H1 (cell line): ENCODE results near the gene SLC26A8. TPM values are rescaled to one million over a fixed set of nuclear protein-coding genes. Genes with fewer than 3 reads are reported as not detected.

Experiments
- CTCF ChIA-PET: fragments of 300-600 bp; sonication (Branson Sonifier 250); formaldehyde crosslinking; loops from one replicate; lab custom pipeline; 2021; ENCODE audit not compliant: partially characterized antibody; lab: Charles Lee
- POLR2A ChIA-PET: fragments of 300-600 bp; sonication (Branson Sonifier 250); formaldehyde crosslinking; loops from one replicate; lab custom pipeline; 2021; ENCODE audit warnings: inconsistent platforms; ENCODE audit not compliant: partially characterized antibody; lab: Charles Lee
- DNase-seq, 2 experiments: peaks; one replicate each; pipeline versions ENCODE4 v3.0.0 to v3.0.0-alpha.2; 2010 to 2022; ENCODE audit warnings: low spot score in 2 of 2, low read depth in 1 of 2, mixed read lengths in 1 of 2
- FAIRE-seq: peaks from 2 replicates; lab custom pipeline; 2011; peaks lifted over from hg19 to GRCh38; lab: Jason Lieb, UNC
- H2AFZ ChIP-seq: 2 replicates; pipeline ENCODE4 v1.8.1; 2012; ENCODE audit warnings: low read length, inconsistent platforms
- H2AK5ac ChIP-seq: 2 replicates; pipeline ENCODE4 v1.6.1; 2013; ENCODE audit warnings: low read depth, low read length
- H2BK120ac ChIP-seq: replicated peaks from 2 replicates; pipeline ENCODE3; 2013; ENCODE audit warnings: low read depth, low read length, inconsistent platforms
- H2BK12ac ChIP-seq: 2 replicates; pipeline ENCODE4 v1.6.1; 2013; ENCODE audit warnings: low read depth, low read length
- H2BK15ac ChIP-seq: 2 replicates; pipeline ENCODE4 v1.6.1; 2013; ENCODE audit warnings: low read length
- H2BK20ac ChIP-seq: 2 replicates; pipeline ENCODE4 v1.6.1; 2013; ENCODE audit warnings: low read length
- H2BK5ac ChIP-seq: 2 replicates; pipeline ENCODE4 v1.6.1; 2013; ENCODE audit warnings: low read depth, low read length
- H3K14ac ChIP-seq: 2 replicates; pipeline ENCODE4 v1.6.1; 2013; ENCODE audit warnings: inconsistent platforms; ENCODE audit not compliant: insufficient read length
- H3K18ac ChIP-seq: 2 replicates; pipeline ENCODE4 v1.6.1; 2013; ENCODE audit warnings: low read length; ENCODE audit errors: extremely low read depth
- H3K23ac ChIP-seq: 2 replicates; pipeline ENCODE4 v1.6.1; 2013; ENCODE audit warnings: inconsistent platforms; ENCODE audit not compliant: insufficient read length
- H3K23me2 ChIP-seq: 2 replicates; pipeline ENCODE4 v1.6.1; 2013; ENCODE audit warnings: low read depth, low read length
- H3K27ac ChIP-seq: 2 replicates; pipeline ENCODE4 v1.6.1; 2011; ENCODE audit warnings: low read depth, low read length, inconsistent platforms
- H3K27me3 ChIP-seq, 4 experiments: replicated peaks in 1 of 4; 1 replicate in 1 of 4; 2 replicates in 3 of 4; pipeline versions ENCODE4 v1.6.1 to v1.8.1; 2011 to 2013; ENCODE audit warnings: low read length in 3 of 4, mild to moderate bottlenecking in 3 of 4, inconsistent platforms in 2 of 4, mixed read lengths in 2 of 4, moderate library complexity in 1 of 4; ENCODE audit not compliant: control insufficient read depth in 3 of 4, insufficient read depth in 3 of 4; ENCODE audit errors: extremely low read depth in 1 of 4
- H3K36me3 ChIP-seq, 4 experiments: 2 replicates each; pipeline versions ENCODE4 v1.6.1 to v1.8.1; 2011 to 2013; ENCODE audit warnings: mild to moderate bottlenecking in 4 of 4, low read length in 3 of 4, moderate library complexity in 2 of 4, control low read depth in 1 of 4, inconsistent platforms in 1 of 4; ENCODE audit not compliant: insufficient read depth in 4 of 4, control insufficient read depth in 2 of 4
- H3K4ac ChIP-seq: replicated peaks from 2 replicates; pipeline ENCODE3; 2013; ENCODE audit warnings: low read length, low read depth, mixed read lengths, inconsistent platforms; ENCODE audit not compliant: insufficient read length
- H3K4me1 ChIP-seq, 4 experiments: replicated peaks in 1 of 4; 1 replicate in 1 of 4; 2 replicates in 3 of 4; pipeline versions ENCODE4 v1.6.1 to v1.8.1; 2011 to 2013; ENCODE audit warnings: low read length in 3 of 4, inconsistent platforms in 2 of 4, mixed read lengths in 1 of 4; ENCODE audit not compliant: insufficient read depth in 4 of 4, control insufficient read depth in 3 of 4
- H3K4me2 ChIP-seq, 2 experiments: 2 replicates each; pipeline versions ENCODE4 v1.6.1 to v1.8.1; 2011 to 2013; ENCODE audit warnings: low read depth in 2 of 2, low read length in 2 of 2, control low read depth in 1 of 2, inconsistent platforms in 1 of 2, mild to moderate bottlenecking in 1 of 2; ENCODE audit not compliant: insufficient read depth in 1 of 2
- H3K4me3 ChIP-seq, 4 experiments: fragments of 200-600, 300-600 bp in 1 of 4; sonication (generic), shearing (Covaris generic), sonication (Bioruptor Twin) in 1 of 4; 2 replicates each; pipeline versions ENCODE4 v1.5.1 to v1.8.1; 2011 to 2016; ENCODE audit warnings: low read length in 4 of 4, low read depth in 3 of 4, control low read depth in 2 of 4, inconsistent platforms in 2 of 4, mild to moderate bottlenecking in 2 of 4, mixed read lengths in 1 of 4, moderate library complexity in 1 of 4; ENCODE audit not compliant: insufficient read depth in 2 of 4; ENCODE audit errors: extremely low read depth in 1 of 4
- H3K56ac ChIP-seq: replicated peaks from 2 replicates; pipeline ENCODE3; 2013; ENCODE audit warnings: low read depth, mild to moderate bottlenecking, mixed read lengths, low read length, inconsistent platforms; ENCODE audit not compliant: insufficient read length
- H3K79me1 ChIP-seq: 2 replicates; pipeline ENCODE4 v1.6.1; 2013; ENCODE audit warnings: low read depth, low read length, control low read depth
- H3K79me2 ChIP-seq, 2 experiments: 2 replicates each; pipeline versions ENCODE4 v1.6.1 to v1.8.1; 2012 to 2013; ENCODE audit warnings: low read length in 2 of 2, mild to moderate bottlenecking in 2 of 2, inconsistent platforms in 1 of 2; ENCODE audit not compliant: insufficient read depth in 2 of 2, control insufficient read depth in 1 of 2
- H3K9ac ChIP-seq, 4 experiments: replicated peaks in 1 of 4; 1 replicate in 1 of 4; 2 replicates in 3 of 4; pipeline versions ENCODE4 v1.6.1 to v1.8.1; 2011 to 2013; ENCODE audit warnings: low read depth in 3 of 4, low read length in 3 of 4, control low read depth in 2 of 4, mild to moderate bottlenecking in 2 of 4, moderate library complexity in 2 of 4, inconsistent platforms in 1 of 4; ENCODE audit errors: extremely low read depth in 1 of 4
- H3K9me3 ChIP-seq, 2 experiments: 2 replicates each; pipeline versions ENCODE4 v1.6.1 to v1.8.1; 2012 to 2013; ENCODE audit warnings: mild to moderate bottlenecking in 2 of 2, moderate library complexity in 2 of 2, control low read depth in 1 of 2, inconsistent platforms in 1 of 2, low read depth in 1 of 2, low read length in 1 of 2, mixed read lengths in 1 of 2; ENCODE audit not compliant: insufficient read depth in 2 of 2
- H4K20me1 ChIP-seq, 2 experiments: replicated peaks in 1 of 2; 2 replicates each; pipeline versions ENCODE3 to v1.8.1; 2011 to 2013; ENCODE audit warnings: inconsistent platforms in 2 of 2, low read length in 2 of 2, mild to moderate bottlenecking in 1 of 2; ENCODE audit not compliant: insufficient read depth in 2 of 2, control insufficient read depth in 1 of 2
- H4K5ac ChIP-seq: 2 replicates; pipeline ENCODE4 v1.6.1; 2013; ENCODE audit warnings: low read length, low read depth, mixed read lengths, inconsistent platforms; ENCODE audit not compliant: insufficient read length
- H4K8ac ChIP-seq: 2 replicates; pipeline ENCODE4 v1.8.0; 2013; ENCODE audit warnings: mild to moderate bottlenecking, moderate library complexity, low read length, inconsistent platforms; ENCODE audit not compliant: insufficient read depth; ENCODE audit errors: extremely low read depth
- H4K91ac ChIP-seq: replicated peaks from 2 replicates; pipeline ENCODE3; 2013; ENCODE audit warnings: low read length, mixed read lengths, inconsistent platforms; ENCODE audit not compliant: insufficient read length
- ASH2L ChIP-seq: fragments of 200-600, 300-600 bp; sonication (generic); IDR thresholded peaks from one replicate; pipeline ENCODE4 v1.7.1; 2017; ENCODE audit warnings: low read length
- BCL11A ChIP-seq, 2 experiments: IDR thresholded peaks; one replicate each; pipeline ENCODE4 v1.6.1; 2011; ENCODE audit warnings: low read depth in 2 of 2, low read length in 2 of 2, mild to moderate bottlenecking in 2 of 2
- CBX8 ChIP-seq: fragments of 300-800, 300-1000 bp; sonication (generic); IDR thresholded peaks from 2 replicates; pipeline ENCODE4 v1.7.1; 2016; ENCODE audit warnings: low read depth, low read length, borderline replicate concordance
- CTBP2 ChIP-seq: IDR thresholded peaks from 2 replicates; pipeline ENCODE4 v1.7.0; 2011; ENCODE audit warnings: borderline replicate concordance, mild to moderate bottlenecking, moderate library complexity, mixed read lengths, low read length; ENCODE audit not compliant: insufficient read depth, insufficient read length
- NRF1 ChIP-seq: IDR thresholded peaks from 2 replicates; pipeline ENCODE4 v1.6.1; 2011; ENCODE audit warnings: mild to moderate bottlenecking, low read depth, low read length, improper control_type of control experiment
- SIX5 ChIP-seq: IDR thresholded peaks from 2 replicates; pipeline ENCODE4 v1.6.1; 2011; ENCODE audit warnings: mild to moderate bottlenecking, low read depth, low read length
- SP1 ChIP-seq: IDR thresholded peaks from 2 replicates; pipeline ENCODE4 v1.6.1; 2011; ENCODE audit warnings: low read depth, low read length
- SP4 ChIP-seq: IDR thresholded peaks from 2 replicates; pipeline ENCODE4 v1.6.1; 2012; ENCODE audit warnings: low read length, inconsistent platforms
- USF2 ChIP-seq: IDR thresholded peaks from 2 replicates; pipeline ENCODE4 v1.6.1; 2011; ENCODE audit warnings: low read length, improper control_type of control experiment
- WGBS, 2 experiments: shearing (Covaris generic) in 1 of 2; methylation state at CpG; one replicate each; pipeline versions ENCODE4 v1.1.6 to v1.1.7; 2013 to 2015; ENCODE audit warnings: low lambda C conversion rate in 2 of 2, mixed read lengths in 2 of 2, inconsistent platforms in 1 of 2, low coverage in 1 of 2, missing lambda C conversion rate in 1 of 2; ENCODE audit not compliant: insufficient replicate concordance in 2 of 2, insufficient coverage in 1 of 2, insufficient read length in 1 of 2; ENCODE audit errors: extremely low coverage in 1 of 2, missing lambda C conversion rate in 1 of 2; 5-methylcytosine and 5-hydroxymethylcytosine counted together
- polyA plus RNA-seq, 7 experiments: library from polyadenylated mRNA; depleted of rRNA in 3 of 7; stranded (reverse) in 5 of 7; unstranded in 2 of 7; fragments of >200 nt in 5 of 7; fragments of 200-250 nt in 2 of 7; gene quantifications; 1 replicate in 5 of 7; 2 replicates in 1 of 7; 4 replicates in 1 of 7; pipeline versions ENCODE4 v1.2.1 to v1.2.3, GENCODE V29; 2011 to 2013; ENCODE audit warnings: missing spikeins in 2 of 7, mixed read lengths in 2 of 7
- total RNA-seq: library from RNA; stranded (reverse); fragmentation: NEBNext Ultra II Directional; extraction: Animal tissue kit (Norgen Biotek cat#: 25700); gene quantifications from 2 replicates; pipeline ENCODE4 v1.2.1, GENCODE V29; 2021

Gene SLC26A8
- total and polyA plus RNA-seq, 2 of the 8 experiments (the other 6 are each of a cell fraction or from before 2014, with no cell fraction given) = 0.56 to 0.57 TPM

GRCh38 chr6:35962779-35963560 lies 61.5 kb downstream of the SLC26A8 start:
- H2BK20ac ChIP-seq = no peak overlapping the region
- no peaks in the 10 kb centered on the region for H3K79me2 ChIP-seq
- peaks cover 0 to 5% (median 4%) of the 10 kb centered on the region in 4 experiments; a peak in 4 of 7 replicates for H3K4me1 ChIP-seq
- no peak overlapping the region for H3K4ac ChIP-seq
- no peak overlapping the region for H3K14ac ChIP-seq
- H4K5ac ChIP-seq = no peak overlapping the region
- H3K27ac ChIP-seq = no peak overlapping the region
- no peak overlapping the region for H2BK5ac ChIP-seq
- no peak overlapping the region for H3K4me2 ChIP-seq
- no peak overlapping the region for H2AFZ ChIP-seq
- CTCF ChIA-PET = interaction anchor here (0.7 kb wide), 1 partner anchor 12 kb away, joined by 3 read pairs; no protein-coding TSS in a partner anchor
- no peak overlapping the region for H4K8ac ChIP-seq
- H3K56ac ChIP-seq = no peak overlapping the region
- no peak overlapping the region for H2AK5ac ChIP-seq
- POLR2A ChIA-PET = interaction anchor here (1.4 kb wide), 1 partner anchor 9 kb away, joined by 4 read pairs; no protein-coding TSS in a partner anchor
- H3K36me3 ChIP-seq = no peaks in the 10 kb centered on the region
- no peak overlapping the region for H3K18ac ChIP-seq
- H2BK15ac ChIP-seq = no peak overlapping the region
- H2BK12ac ChIP-seq = no peak overlapping the region
- no peak overlapping the region for H3K23ac ChIP-seq
- no peak overlapping the region for H4K91ac ChIP-seq
- no peaks in the 10 kb centered on the region for H3K27me3 ChIP-seq
- H3K9ac ChIP-seq = no peak overlapping the region
- WGBS, 2 experiments = 91% methylated on average over 14 of the region's 14 CpGs; no CpG with 5 or more reads in 1 of the 2 experiments
- no peaks in the 10 kb centered on the region for H3K9me3 ChIP-seq
- H2BK120ac ChIP-seq = no peak overlapping the region
- H4K20me1 ChIP-seq = no peaks in the 10 kb centered on the region
- H3K79me1 ChIP-seq = no peaks in the 10 kb centered on the region
- H3K23me2 ChIP-seq = no peaks in the 10 kb centered on the region
- no peak for DNase-seq
- no peak for FAIRE-seq
- no peak overlapping the region for H3K4me3 ChIP-seq
- TF ChIP-seq CTBP2 = no peak
- no peak for TF ChIP-seq CBX8
- TF ChIP-seq SP4 = no peak
- TF ChIP-seq SIX5 = no peak
- TF ChIP-seq SP1 = no peak
- no peak for TF ChIP-seq BCL11A (IDR thresholded peaks at IDR 0.05; ENCODE audit: low read depth in 2 of 2, low read length in 2 of 2)
- TF ChIP-seq NRF1 = no peak
- TF ChIP-seq ASH2L = no peak
- no peak for TF ChIP-seq USF2
